ENCODE measurements around the gene ZMYND8. TPM values are rescaled to one million over a fixed set of nuclear protein-coding genes. Genes with fewer than 3 reads are reported as not detected.
"Not testable (repeated sequence)": the region's sequence is repeated elsewhere in the genome, so short reads cannot be mapped to it uniquely, and the experiment has no call there.

Gene ZMYND8
- total RNA-seq, 4 donors from 2014 or later: 29.7 to 42.4 (median 30.9) TPM

GRCh38 chr20:47280668-47281067 lies 75.8 kb downstream of the ZMYND8 start:
- H3K27ac ChIP-seq: peak overlapping the region; percentile 58 to 76 (median 58)
- H3K27me3 ChIP-seq: no peaks in the 10 kb centered on the region
- intact Hi-C loops (cut with DNase I): no loop called here
- no peak for DNase-seq
- H3K36me3 ChIP-seq: peaks cover 3 to 5% of the 10 kb centered on the region in 2 donors
- H3K4me3 ChIP-seq (replicated peaks in 1 of 3): no peak overlapping the region
- peaks cover 43 to 56% of the 10 kb centered on the region in 2 donors for H3K4me1 ChIP-seq
- H3K9me3 ChIP-seq: no peaks in the 10 kb centered on the region
- 77 to 89% methylated on average over 3 of the region's 3 CpGs for WGBS, 2 donors
- TF ChIP-seq POLR2A (IDR thresholded peaks at IDR 0.05) (no peak), CTCF (IDR thresholded peaks at IDR 0.05) (no peak)

- peak; percentile 49 to 71 for DNase-seq
- peaks cover 44 to 60% of the 10 kb centered on the region in 2 donors for H3K4me1 ChIP-seq
- H3K27me3 ChIP-seq: no peaks in the 10 kb centered on the region
- H3K27ac ChIP-seq: peak overlapping the region; percentile 58 to 76 (median 58)
- intact Hi-C loops (cut with DNase I): no loop called here
- TF ChIP-seq POLR2A (IDR thresholded peaks at IDR 0.05) (peak in 1 of 2 donors; percentile 12), CTCF (IDR thresholded peaks at IDR 0.05) (peak in 3 of 6 experiments; percentile 13 to 39 (median 15))
- 59% methylated on average over 7 of the region's 7 CpGs for WGBS, 2 donors
- no peak overlapping the region for H3K4me3 ChIP-seq (replicated peaks in 1 of 3)
- H3K36me3 ChIP-seq: peaks cover 3 to 5% of the 10 kb centered on the region in 2 donors
- no peaks in the 10 kb centered on the region for H3K9me3 ChIP-seq
Observed at GRCh38 chr20:47280228-47280627, 76.3 kb downstream of the ZMYND8 start.

GRCh38 chr20:47278907-47279348 lies 77.6 kb downstream of the ZMYND8 start:
- peak overlapping the region in 2 of 3 donors; percentile 76 to 82 for H3K27ac ChIP-seq
- H3K4me1 ChIP-seq: peaks cover 53 to 63% of the 10 kb centered on the region in 2 donors
- 94 to 96% methylated on average over 8 of the region's 8 CpGs for WGBS, 2 donors
- DNase-seq: no peak
- intact Hi-C loops (cut with DNase I): no loop called here
- H3K9me3 ChIP-seq: no peaks in the 10 kb centered on the region
- TF ChIP-seq POLR2A (IDR thresholded peaks at IDR 0.05) (no peak), CTCF (IDR thresholded peaks at IDR 0.05) (no peak)
- peaks cover 3 to 5% of the 10 kb centered on the region in 2 donors for H3K36me3 ChIP-seq
- no peaks in the 10 kb centered on the region for H3K27me3 ChIP-seq
- H3K4me3 ChIP-seq (replicated peaks in 1 of 3): no peak overlapping the region

GRCh38 chr20:47277535-47277872 lies 79.0 kb downstream of the ZMYND8 start:
- peaks cover 46 to 64% of the 10 kb centered on the region in 2 donors for H3K4me1 ChIP-seq
- H3K36me3 ChIP-seq; H3K9me3 ChIP-seq; DNase-seq; H3K4me3 ChIP-seq (replicated peaks in 1 of 3); intact Hi-C loops (cut with DNase I); H3K27me3 ChIP-seq: not testable (repeated sequence)
- 84 to 89% methylated on average over 5 of the region's 5 CpGs for WGBS, 2 donors
- H3K27ac ChIP-seq: peak overlapping the region; percentile 76 to 82 (median 79)

GRCh38 chr20:47276851-47277534 lies 79.5 kb downstream of the ZMYND8 start:
- Histone ChIP-seq H3K4me1 (peaks cover 46 to 64% of the 10 kb centered on the region in 2 donors), H3K36me3 (peaks cover 0 to 5% of the 10 kb centered on the region in 2 donors), H3K27me3 (no peaks in the 10 kb centered on the region), H3K4me3 (replicated peaks in 1 of 3) (no peak overlapping the region), H3K9me3 (no peaks in the 10 kb centered on the region), H3K27ac (peak overlapping the region; percentile 76 to 82 (median 79))
- WGBS, 2 donors: 42 to 65% methylated on average over 8 of the region's 8 CpGs
- peak; percentile 55 to 80 for DNase-seq
- no peak for TF ChIP-seq POLR2A (IDR thresholded peaks at IDR 0.05)
- TF ChIP-seq CTCF (IDR thresholded peaks at IDR 0.05): peak in 1 of 6 experiments; percentile 2
- intact Hi-C loops (cut with DNase I): no loop called here

Measured in thyroid gland (tissue), 4 donors.